Upper lobe of left lung (tissue), 6 donors: Measurements from ENCODE around the gene ARRB2. TPM values are rescaled to one million over a fixed set of nuclear protein-coding genes. Genes with fewer than 3 reads are reported as not detected.

Experiments used
- ATAC-seq, 2 donors: fragments of 200-7000 bp; cut with Tn5 transposase; one replicate each; pipeline ENCODE4 v1.9.1; 2022; ENCODE audit warnings: mild to moderate bottlenecking in 2 of 2, moderate library complexity in 2 of 2; ENCODE audit not compliant: low FRiP score in 2 of 2
- DNase-seq, 2 donors: peaks; one replicate each; pipeline ENCODE4 v3.0.0-alpha.2; 2019 to 2020
- H3K27ac ChIP-seq, 4 donors: fragments of 200-600 bp; sonication (generic); one replicate each; pipeline ENCODE4 v1.5.1; 2016 to 2019
- H3K27me3 ChIP-seq, 4 donors: fragments of 200-600 bp; sonication (generic); one replicate each; pipeline ENCODE4 v1.5.1; 2017 to 2019
- H3K36me3 ChIP-seq, 4 donors: fragments of 200-600 bp; sonication (generic); one replicate each; pipeline ENCODE4 v1.5.1; 2016 to 2019
- H3K4me1 ChIP-seq, 4 donors: fragments of 200-600 bp; sonication (generic); one replicate each; pipeline ENCODE4 v1.5.1; 2018 to 2019
- H3K4me3 ChIP-seq, 4 donors: fragments of 200-600 bp; sonication (generic); one replicate each; pipeline ENCODE4 v1.5.1; 2017 to 2019; ENCODE audit warnings: mild to moderate bottlenecking in 2 of 4, moderate library complexity in 1 of 4
- H3K9me3 ChIP-seq, 4 donors: fragments of 200-600 bp; sonication (generic); one replicate each; pipeline ENCODE4 v1.5.1; 2018 to 2019
- EP300 ChIP-seq, 4 donors: sonication (generic); formaldehyde crosslinking; IDR thresholded peaks; one replicate each; pipeline ENCODE4 v1.5.1; 2017; ENCODE audit warnings: antibody characterized with exemption in 4 of 4, control low read depth in 2 of 4
- POLR2A ChIP-seq, 4 donors: fragments of 450-650 bp; IDR thresholded peaks; one replicate each; pipeline ENCODE4 v1.5.1; 2016 to 2017; ENCODE audit warnings: antibody characterized with exemption in 4 of 4, mild to moderate bottlenecking in 2 of 4
- POLR2AphosphoS5 ChIP-seq, 2 donors: sonication (generic); formaldehyde crosslinking; IDR thresholded peaks; one replicate each; pipeline ENCODE4 v1.5.1; 2017; ENCODE audit warnings: antibody characterized with exemption in 2 of 2
- WGBS, 2 donors: methylation state at CpG; one replicate each; pipeline ENCODE4 v1.1.5; 2017 to 2018; 5-methylcytosine and 5-hydroxymethylcytosine counted together
- total RNA-seq, 6 donors: library from RNA; depleted of rRNA in 4 of 6; stranded (reverse); fragments of >200 nt in 4 of 6; gene quantifications; one replicate each; pipeline versions ENCODE4 v1.1.0 to v1.2.1, GENCODE V29; 2016 to 2021
- TF ChIP-seq, protein P1 (sequence below), 6 experiments: fragments of 450-650 bp in 4 of 6; fragments of 200-600 bp in 2 of 6; sonication (generic) in 2 of 6; IDR thresholded peaks; one replicate each; pipeline ENCODE4 v1.5.1; 2016 to 2019; ENCODE audit warnings: antibody characterized with exemption in 6 of 6
- donor health status: DM: no; HTN: no; CAD: no; lungs with moderate emphysema.
- donor health status: DM: no; HTN: yes; CAD: no; lungs with severe emphysema.

ARRB2 gene
- total RNA-seq, 6 donors from 2014 or later = 67.3 to 336 (median 176) TPM

- Histone ChIP-seq H3K27me3 (no peaks in the 10 kb centered on the region), H3K4me1 (peaks cover 5 to 12% (median 8%) of the 10 kb centered on the region in 4 donors), H3K36me3 (no peaks in the 10 kb centered on the region), H3K4me3 (no peak overlapping the region), H3K27ac (no peak overlapping the region), H3K9me3 (no peaks in the 10 kb centered on the region)
- WGBS, 2 donors = 51 to 58% methylated on average over 5 of the region's 5 CpGs
- no peak for DNase-seq
- ATAC-seq = no peak
- no peak for TF ChIP-seq POLR2A (IDR thresholded peaks at IDR 0.05)
- peak in 1 of 2 donors; percentile 67 for TF ChIP-seq POLR2AphosphoS5 (IDR thresholded peaks at IDR 0.05)
- no peak for TF ChIP-seq EP300 (IDR thresholded peaks at IDR 0.05)
- TF ChIP-seq, protein P1, sequence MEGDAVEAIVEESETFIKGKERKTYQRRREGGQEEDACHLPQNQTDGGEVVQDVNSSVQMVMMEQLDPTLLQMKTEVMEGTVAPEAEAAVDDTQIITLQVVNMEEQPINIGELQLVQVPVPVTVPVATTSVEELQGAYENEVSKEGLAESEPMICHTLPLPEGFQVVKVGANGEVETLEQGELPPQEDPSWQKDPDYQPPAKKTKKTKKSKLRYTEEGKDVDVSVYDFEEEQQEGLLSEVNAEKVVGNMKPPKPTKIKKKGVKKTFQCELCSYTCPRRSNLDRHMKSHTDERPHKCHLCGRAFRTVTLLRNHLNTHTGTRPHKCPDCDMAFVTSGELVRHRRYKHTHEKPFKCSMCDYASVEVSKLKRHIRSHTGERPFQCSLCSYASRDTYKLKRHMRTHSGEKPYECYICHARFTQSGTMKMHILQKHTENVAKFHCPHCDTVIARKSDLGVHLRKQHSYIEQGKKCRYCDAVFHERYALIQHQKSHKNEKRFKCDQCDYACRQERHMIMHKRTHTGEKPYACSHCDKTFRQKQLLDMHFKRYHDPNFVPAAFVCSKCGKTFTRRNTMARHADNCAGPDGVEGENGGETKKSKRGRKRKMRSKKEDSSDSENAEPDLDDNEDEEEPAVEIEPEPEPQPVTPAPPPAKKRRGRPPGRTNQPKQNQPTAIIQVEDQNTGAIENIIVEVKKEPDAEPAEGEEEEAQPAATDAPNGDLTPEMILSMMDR (IDR thresholded peaks at IDR 0.05) = no peak
Observed at GRCh38 chr17:4751932-4752331, 41.5 kb downstream of the ARRB2 start.

- peaks cover 2 to 5% (median 3%) of the 10 kb centered on the region in 4 donors for H3K4me1 ChIP-seq
- no peak for ATAC-seq
- no peaks in the 10 kb centered on the region for H3K27me3 ChIP-seq
- no peak overlapping the region for H3K27ac ChIP-seq
- no peaks in the 10 kb centered on the region for H3K9me3 ChIP-seq
- H3K36me3 ChIP-seq = no peaks in the 10 kb centered on the region
- 86 to 97% methylated on average over 1 of the region's 1 CpG for WGBS, 2 donors
- no peak for TF ChIP-seq POLR2A (IDR thresholded peaks at IDR 0.05)
- TF ChIP-seq EP300 (IDR thresholded peaks at IDR 0.05) = no peak
- TF ChIP-seq, protein P1 (IDR thresholded peaks at IDR 0.05) = no peak
- TF ChIP-seq POLR2AphosphoS5 (IDR thresholded peaks at IDR 0.05) = no peak
- H3K4me3 ChIP-seq = no peak overlapping the region
- no peak for DNase-seq
Observed at GRCh38 chr17:4753392-4753791, 43.0 kb downstream of the ARRB2 start.

DNA sequence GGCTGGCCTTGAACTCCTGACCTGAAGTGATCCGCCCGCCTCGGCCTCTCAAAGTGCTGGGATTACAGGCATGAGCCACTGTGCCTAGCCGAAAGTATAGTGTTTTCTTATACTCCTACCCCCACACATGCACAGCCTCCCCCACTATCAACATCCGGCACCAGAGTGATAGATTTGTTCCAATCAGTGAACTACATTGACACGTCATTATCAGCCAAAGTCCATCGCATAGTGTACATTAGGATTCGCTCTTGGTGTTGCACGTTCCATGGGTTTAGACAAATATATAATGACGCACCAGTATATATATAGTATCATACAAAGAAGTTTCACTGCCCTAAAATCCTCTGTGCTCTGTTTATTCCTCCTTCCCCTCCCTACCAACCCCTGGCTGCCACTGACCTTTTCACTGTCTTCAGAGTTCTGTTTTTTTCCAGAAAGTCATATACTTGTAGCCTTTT, 49.4 kb downstream of the ARRB2 start:
- no peaks in the 10 kb centered on the region for H3K4me1 ChIP-seq
- TF ChIP-seq, protein P1 (IDR thresholded peaks at IDR 0.05) = no peak
- TF ChIP-seq POLR2A (IDR thresholded peaks at IDR 0.05) = no peak
- TF ChIP-seq POLR2AphosphoS5 (IDR thresholded peaks at IDR 0.05) = no peak
- TF ChIP-seq EP300 (IDR thresholded peaks at IDR 0.05) = no peak
- H3K36me3 ChIP-seq = no peaks in the 10 kb centered on the region
- 72 to 84% methylated on average over 10 of the region's 10 CpGs for WGBS, 2 donors
- H3K27ac ChIP-seq = no peak overlapping the region
- ATAC-seq (peak; percentile 69 to 82), DNase-seq (no peak)
- no peaks in the 10 kb centered on the region for H3K27me3 ChIP-seq
- H3K4me3 ChIP-seq = no peak overlapping the region
- no peaks in the 10 kb centered on the region for H3K9me3 ChIP-seq

DNA sequence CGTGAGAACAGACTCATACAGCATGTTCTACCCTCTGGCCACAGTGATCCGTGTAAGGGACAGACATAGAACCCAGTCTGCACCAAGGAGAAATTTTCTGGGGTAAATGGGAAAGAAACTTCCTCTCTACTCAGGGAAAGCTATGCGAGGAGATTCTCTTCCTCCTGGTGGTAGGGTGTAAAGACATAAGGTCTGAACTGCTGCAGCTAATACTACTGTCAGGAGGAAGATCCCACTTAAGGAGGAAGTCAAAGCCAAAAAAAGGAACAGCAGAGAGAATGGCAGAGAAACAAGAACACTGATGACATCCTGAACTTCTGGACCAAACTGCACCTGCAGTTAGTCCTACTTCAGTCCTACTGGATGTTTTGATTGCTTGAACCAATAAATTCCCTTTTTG, 54.2 kb downstream of the ARRB2 start:
- no peak for DNase-seq
- H3K4me1 ChIP-seq = no peaks in the 10 kb centered on the region
- peak overlapping the region in 3 of 4 donors; percentile 58 to 76 (median 68) for H3K27ac ChIP-seq
- H3K9me3 ChIP-seq = no peaks in the 10 kb centered on the region
- no peak overlapping the region for H3K4me3 ChIP-seq
- 71 to 74% methylated on average over 3 of the region's 3 CpGs for WGBS, 2 donors
- peak; percentile 17 to 67 for ATAC-seq
- TF ChIP-seq POLR2A (IDR thresholded peaks at IDR 0.05) (peak in 1 of 4 donors; percentile 50), EP300 (IDR thresholded peaks at IDR 0.05) (no peak)
- H3K36me3 ChIP-seq = no peaks in the 10 kb centered on the region
- H3K27me3 ChIP-seq = no peaks in the 10 kb centered on the region

DNA sequence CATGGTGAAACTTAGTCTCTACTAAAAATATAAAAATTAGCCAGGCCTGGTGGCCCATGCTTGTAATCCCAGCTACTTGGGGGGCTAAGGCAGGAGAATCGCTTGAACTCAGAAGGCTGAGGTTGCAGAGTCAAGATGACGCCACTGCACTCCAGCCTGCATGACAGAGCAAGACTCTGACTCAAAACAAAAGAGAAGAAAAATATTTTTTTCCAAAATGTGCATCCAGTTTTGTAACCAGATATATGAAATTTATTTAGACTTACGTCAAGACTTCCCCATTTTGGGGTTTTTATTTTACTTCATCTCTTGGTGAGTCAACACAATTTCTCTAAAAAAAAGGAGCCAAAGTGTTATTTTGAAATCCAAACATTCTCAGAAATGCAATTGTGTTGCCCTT, 55.8 kb downstream of the ARRB2 start:
- Histone ChIP-seq H3K36me3 (no peaks in the 10 kb centered on the region), H3K9me3 (no peaks in the 10 kb centered on the region), H3K4me3 (no peak overlapping the region), H3K27ac (peak overlapping the region; percentile 52 to 71 (median 64)), H3K4me1 (no peaks in the 10 kb centered on the region), H3K27me3 (no peaks in the 10 kb centered on the region)
- 68 to 70% methylated on average over 3 of the region's 3 CpGs for WGBS, 2 donors
- ATAC-seq = peak in 1 of 2 donors; percentile 69
- TF ChIP-seq POLR2A (IDR thresholded peaks at IDR 0.05) = no peak
- no peak for TF ChIP-seq POLR2AphosphoS5 (IDR thresholded peaks at IDR 0.05)
- TF ChIP-seq EP300 (IDR thresholded peaks at IDR 0.05) = peak in 2 of 4 donors; percentile 28 to 45
- DNase-seq = peak in 1 of 2 donors; percentile 68

DNA sequence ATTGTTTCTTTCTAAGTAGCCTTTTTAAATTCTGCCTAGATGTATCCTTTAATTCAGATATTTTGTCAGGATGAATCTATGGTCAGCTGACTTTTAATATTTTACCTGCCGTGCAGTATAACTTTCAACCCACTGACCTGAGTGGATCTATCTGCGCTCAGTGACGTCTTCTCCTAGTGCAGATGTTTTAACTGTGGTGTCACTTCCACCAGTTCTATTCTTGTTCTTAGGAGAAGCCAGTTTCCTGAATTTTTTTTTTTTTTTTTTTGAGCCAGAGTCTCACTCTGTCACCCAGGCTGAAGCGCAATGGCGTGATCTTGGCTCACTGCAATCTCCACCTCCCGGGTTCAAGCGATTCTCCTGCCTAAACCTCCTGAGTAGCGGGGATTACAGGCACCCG, 56.3 kb downstream of the ARRB2 start:
- Histone ChIP-seq H3K4me1 (no peaks in the 10 kb centered on the region), H3K27me3 (no peaks in the 10 kb centered on the region), H3K9me3 (no peaks in the 10 kb centered on the region), H3K36me3 (no peaks in the 10 kb centered on the region), H3K27ac (peak overlapping the region; percentile 52 to 69 (median 56)), H3K4me3 (no peak overlapping the region)
- ATAC-seq (peak in 1 of 2 donors; percentile 55), DNase-seq (no peak)
- no peak for TF ChIP-seq POLR2AphosphoS5 (IDR thresholded peaks at IDR 0.05)
- TF ChIP-seq POLR2A (IDR thresholded peaks at IDR 0.05) = no peak
- TF ChIP-seq, protein P1 (IDR thresholded peaks at IDR 0.05) = no peak
- TF ChIP-seq EP300 (IDR thresholded peaks at IDR 0.05) = no peak
- 57 to 67% methylated on average over 8 to 9 of the region's 9 CpGs for WGBS, 2 donors
